ENCODE data around the gene USP33.

- TF ChIP-seq POLR2A (IDR thresholded peaks at IDR 0.05) (no peak), CTCF (IDR thresholded peaks at IDR 0.05) (no peak)
Observed at GRCh38 chr1:77670330-77670729, 89.3 kb downstream of the USP33 start.
